Endothelial cell (in vitro differentiated cells): ENCODE measurements around the gene CCL4. TPM values are rescaled to one million over a fixed set of nuclear protein-coding genes. Genes with fewer than 3 reads are reported as not detected.

Experiments used
- DNase-seq: peaks from one replicate; pipeline ENCODE4 v3.0.0; 2021; ENCODE audit warnings: low spot score
- H3K27ac Mint-ChIP-seq: one replicate; pipeline ENCODE4 v1.8.0; 2021; ENCODE audit warnings: mixed read lengths, inconsistent platforms; ENCODE audit not compliant: unreplicated experiment
- H3K27me3 Mint-ChIP-seq: one replicate; pipeline ENCODE4 v1.8.0; 2021; ENCODE audit warnings: mild to moderate bottlenecking, moderate library complexity, mixed read lengths, inconsistent platforms; ENCODE audit not compliant: unreplicated experiment
- H3K36me3 Mint-ChIP-seq: one replicate; pipeline ENCODE4 v1.8.0; 2021; ENCODE audit warnings: mild to moderate bottlenecking, low read depth, mixed read lengths, inconsistent platforms; ENCODE audit not compliant: unreplicated experiment
- H3K4me1 Mint-ChIP-seq: one replicate; pipeline ENCODE4 v1.8.0; 2021; ENCODE audit warnings: mild to moderate bottlenecking, mixed read lengths, inconsistent platforms; ENCODE audit not compliant: unreplicated experiment
- H3K4me3 Mint-ChIP-seq: one replicate; pipeline ENCODE4 v1.8.0; 2021; ENCODE audit warnings: mild to moderate bottlenecking, mixed read lengths, inconsistent platforms; ENCODE audit not compliant: unreplicated experiment
- H3K9me3 Mint-ChIP-seq: one replicate; pipeline ENCODE4 v1.8.0; 2021; ENCODE audit warnings: mixed read lengths, inconsistent platforms; ENCODE audit not compliant: unreplicated experiment
- CTCF ChIP-seq: fragments of 200-600 bp; sonication (generic); IDR thresholded peaks from one replicate; pipeline ENCODE4 v1.5.0; 2021; ENCODE audit warnings: antibody characterized with exemption; ENCODE audit not compliant: unreplicated experiment
- total RNA-seq: library from RNA; stranded (reverse); fragmentation: NEBNext Ultra II Directional; extraction: Animal tissue kit (Norgen Biotek cat#: 25700); gene quantifications from one replicate; pipeline ENCODE4 v1.2.1, GENCODE V29; 2021; ENCODE audit not compliant: unreplicated experiment

CCL4 gene
- total RNA-seq, 1 donor from 2014 or later = not detected

- Mint-ChIP-seq H3K9me3 (no peaks in the 10 kb centered on the region), H3K36me3 (no peaks in the 10 kb centered on the region), H3K4me3 (no peak overlapping the region), H3K27ac (no peak overlapping the region), H3K4me1 (no peaks in the 10 kb centered on the region), H3K27me3 (peaks cover 3% of the 10 kb centered on the region)
- no peak for TF ChIP-seq CTCF
- no peak for DNase-seq
Measured at GRCh38 chr17:36149296-36149820, 45.7 kb downstream of the CCL4 start.

GRCh38 chr17:36151891-36152638 lies 48.4 kb downstream of the CCL4 start:
- no peak for DNase-seq
- H3K4me3 Mint-ChIP-seq = no peak overlapping the region
- no peak for TF ChIP-seq CTCF
- peaks cover 3% of the 10 kb centered on the region for H3K27me3 Mint-ChIP-seq
- no peaks in the 10 kb centered on the region for H3K4me1 Mint-ChIP-seq
- no peaks in the 10 kb centered on the region for H3K9me3 Mint-ChIP-seq
- H3K36me3 Mint-ChIP-seq = no peaks in the 10 kb centered on the region
- no peak overlapping the region for H3K27ac Mint-ChIP-seq

GRCh38 chr17:36152639-36153120 lies 49.1 kb downstream of the CCL4 start:
- peaks cover 3% of the 10 kb centered on the region for H3K27me3 Mint-ChIP-seq
- H3K4me1 Mint-ChIP-seq = no peaks in the 10 kb centered on the region
- DNase-seq = no peak
- H3K36me3 Mint-ChIP-seq = no peaks in the 10 kb centered on the region
- H3K27ac Mint-ChIP-seq = no peak overlapping the region
- no peak for TF ChIP-seq CTCF
- H3K9me3 Mint-ChIP-seq = no peaks in the 10 kb centered on the region
- no peak overlapping the region for H3K4me3 Mint-ChIP-seq

- Mint-ChIP-seq H3K36me3 (no peaks in the 10 kb centered on the region), H3K4me1 (no peaks in the 10 kb centered on the region), H3K9me3 (no peaks in the 10 kb centered on the region), H3K4me3 (no peak overlapping the region), H3K27me3 (peaks cover 3% of the 10 kb centered on the region), H3K27ac (no peak overlapping the region)
- no peak for DNase-seq
- no peak for TF ChIP-seq CTCF
Measured at GRCh38 chr17:36153895-36154610, 50.4 kb downstream of the CCL4 start.

Other genes starting within 250 kb of the CCL4 start
- not detected for gene HEATR9, start 234.9 kb upstream of the CCL4 start, total RNA-seq
- not detected for gene CCL5, start 223.5 kb upstream of the CCL4 start, total RNA-seq
- gene RDM1, start 173.1 kb upstream of the CCL4 start, total RNA-seq = 0.67 TPM
- not detected for gene LYZL6, start 160.1 kb upstream of the CCL4 start, total RNA-seq
- not detected for gene CCL16, start 122.3 kb upstream of the CCL4 start, total RNA-seq
- not detected for gene CCL14, start 117.1 kb upstream of the CCL4 start, total RNA-seq
- gene CCL15, start 102.3 kb upstream of the CCL4 start, total RNA-seq = not detected
- not detected for gene CCL23, start 85.9 kb upstream of the CCL4 start, total RNA-seq
- gene CCL18, start 39.6 kb upstream of the CCL4 start, total RNA-seq = not detected
- gene CCL3, start 13.7 kb upstream of the CCL4 start, total RNA-seq = not detected
- 8.9 TPM for gene TBC1D3B, start 72.8 kb downstream of the CCL4 start, total RNA-seq
- gene CCL3L1, start 92.9 kb downstream of the CCL4 start, total RNA-seq = 4.0 TPM
- not detected for gene CCL4L2, start 107.2 kb downstream of the CCL4 start, total RNA-seq
- gene TBC1D3I, start 160.7 kb downstream of the CCL4 start, total RNA-seq = 0.23 TPM
- gene TBC1D3G, start 220.1 kb downstream of the CCL4 start, total RNA-seq = not detected